Measurements from ENCODE around the gene DHX9. TPM values are rescaled to one million over a fixed set of nuclear protein-coding genes. Genes with fewer than 3 reads are reported as not detected.

The DHX9 gene
- total and polyA plus RNA-seq, 2 of the 13 experiments (the other 11 are each of a cell fraction or from before 2014, with no cell fraction given): 84.8 to 211 TPM

DNA sequence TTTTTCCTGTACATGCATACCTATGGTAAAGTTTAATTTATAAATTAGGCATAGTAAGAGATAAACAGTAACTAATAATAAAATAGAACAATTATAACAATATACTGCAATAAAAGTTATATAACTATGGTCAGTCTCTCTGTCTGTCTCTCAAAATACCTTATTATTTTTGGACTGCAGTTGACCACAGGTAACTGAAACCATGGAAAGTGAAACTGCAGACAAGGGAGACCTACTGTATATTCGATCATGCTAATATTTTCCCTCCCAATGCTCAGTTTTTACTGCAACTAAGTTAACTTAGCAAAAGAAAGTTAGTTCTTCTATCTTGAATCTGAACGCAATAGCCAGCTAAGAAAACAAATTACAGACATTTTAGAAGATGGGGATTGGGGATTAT lies 12.3 kb upstream of the DHX9 start:
- 21% methylated on average over 2 of the region's 2 CpGs for WGBS (ENCODE audit: low lambda C conversion rate)
- CTCF ChIA-PET (ENCODE audit: low intra/inter-chr PET ratio, low total read pairs): no interaction called here
- no TSS peak for BruUV-seq (replicated peaks)

DNA sequence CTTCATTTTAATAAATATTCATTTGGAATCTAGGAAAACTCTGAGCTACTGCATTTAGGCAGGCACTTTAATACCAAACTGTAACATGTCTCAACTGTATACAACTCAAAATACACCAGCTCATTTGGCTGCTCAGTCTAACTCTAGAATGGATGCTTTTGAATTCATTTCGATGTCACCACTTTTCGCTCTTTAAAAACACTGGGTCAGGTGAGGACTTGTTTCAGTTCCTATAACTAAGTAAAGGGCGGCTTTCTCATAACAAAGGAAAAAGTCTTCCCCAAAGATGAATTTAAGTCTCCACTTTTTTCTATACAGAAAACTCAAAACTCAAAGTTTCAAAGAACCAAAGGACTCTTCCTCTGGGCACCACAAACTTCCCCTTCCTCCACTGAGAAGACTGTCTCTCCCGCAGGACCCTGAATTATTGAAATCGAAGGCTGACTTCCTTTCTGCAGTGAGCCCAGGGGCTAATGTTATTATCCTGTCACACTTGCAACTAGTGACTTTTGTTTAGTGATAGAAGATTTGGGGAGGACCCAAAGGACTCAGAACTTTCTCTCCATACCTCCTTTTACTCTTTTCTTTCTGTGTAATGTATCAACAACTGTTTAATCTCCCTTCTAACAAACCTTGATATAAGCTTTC lies 9.7 kb upstream of the DHX9 start:
- intact Hi-C loops (cut with micrococcal nuclease; ENCODE audit: unreplicated experiment): no loop called here
- H3K4me1 ChIP-seq (ENCODE audit: insufficient read depth, low read length): no peaks in the 10 kb centered on the region
- H3K27me3 ChIP-seq (ENCODE audit: control insufficient read depth in 1 of 2, insufficient read depth in 2 of 2, low read length in 2 of 2): peaks cover 0 to 26% of the 10 kb centered on the region in 2 experiments; a peak in 2 of 5 replicates
- no peak overlapping the region for H3K4me2 ChIP-seq (ENCODE audit: low read depth, low read length)
- H3K79me2 ChIP-seq (ENCODE audit: insufficient read depth, low read length): no peaks in the 10 kb centered on the region
- DNase-seq (ENCODE audit: low spot score): no peak
- ChIA-PET CTCF (ENCODE audit: low intra/inter-chr PET ratio, low total read pairs) (no interaction called here), POLR2A (no interaction called here)
- FAIRE-seq: no peak
- ATAC-seq: no peak
- no peak overlapping the region for H3K27ac ChIP-seq (ENCODE audit: extremely low read length, insufficient read depth, low read length)
- WGBS (ENCODE audit: low lambda C conversion rate): 44% methylated on average over 5 of the region's 5 CpGs
- H3K9me3 ChIP-seq (ENCODE audit: low read length): no peaks in the 10 kb centered on the region
- H4K20me1 ChIP-seq (ENCODE audit: insufficient read depth, low read length): no peaks in the 10 kb centered on the region
- H3K4me3 ChIP-seq (replicated peaks in 1 of 3; ENCODE audit: insufficient read depth in 1 of 3, low read depth in 2 of 3, low read length in 3 of 3): no peak overlapping the region
- BruUV-seq (replicated peaks): no TSS peak
- H3K36me3 ChIP-seq (replicated peaks in 1 of 2; ENCODE audit: control insufficient read depth in 1 of 2, insufficient read depth in 2 of 2, low read length in 2 of 2): no peaks in the 10 kb centered on the region
- H2AFZ ChIP-seq (ENCODE audit: low read length): no peak overlapping the region
- H3K9ac ChIP-seq (ENCODE audit: insufficient read depth, low read depth, low read length): no peak overlapping the region
- in situ Hi-C loops (cut with HindIII; ENCODE audit: extremely low pct_ligation_motif_present, low pct_unique_long_range_greater_than_20kb): no loop called here
- TF ChIP-seq POLR2AphosphoS5 (IDR thresholded peaks at IDR 0.05; ENCODE audit: low read depth, low read length): no peak
- TF ChIP-seq SNRNP70 (IDR thresholded peaks at IDR 0.05; ENCODE audit: low read depth, low read length): no peak
- no peak for TF ChIP-seq ZBTB43 (CRISPR knock-in tag; conservative IDR thresholded peaks at IDR 0.05)
- TF ChIP-seq ZFAT (CRISPR knock-in tag; conservative IDR thresholded peaks at IDR 0.05): no peak
- no peak for TF ChIP-seq AFF4 (CRISPR knock-in tag; IDR thresholded peaks at IDR 0.05)

More for the DNA sequence above, 12.3 kb upstream of the DHX9 start:
- Histone ChIP-seq H3K4me2 (ENCODE audit: low read depth, low read length) (no peak overlapping the region), H3K36me3 (replicated peaks in 1 of 2; ENCODE audit: control insufficient read depth in 1 of 2, insufficient read depth in 2 of 2, low read length in 2 of 2) (no peaks in the 10 kb centered on the region), H4K20me1 (ENCODE audit: insufficient read depth, low read length) (no peaks in the 10 kb centered on the region), H3K9me3 (ENCODE audit: low read length) (no peaks in the 10 kb centered on the region), H2AFZ (ENCODE audit: low read length) (no peak overlapping the region), H3K79me2 (ENCODE audit: insufficient read depth, low read length) (no peaks in the 10 kb centered on the region), H3K4me1 (ENCODE audit: insufficient read depth, low read length) (no peaks in the 10 kb centered on the region), H3K27ac (ENCODE audit: extremely low read length, insufficient read depth, low read length) (no peak overlapping the region), H3K9ac (ENCODE audit: insufficient read depth, low read depth, low read length) (no peak overlapping the region), H3K27me3 (ENCODE audit: control insufficient read depth in 1 of 2, insufficient read depth in 2 of 2, low read length in 2 of 2) (peaks cover 0 to 12% of the 10 kb centered on the region in 2 experiments; a peak in 1 of 5 replicates), H3K4me3 (replicated peaks in 1 of 3; ENCODE audit: insufficient read depth in 1 of 3, low read depth in 2 of 3, low read length in 3 of 3) (no peak overlapping the region)
- intact Hi-C loops (cut with micrococcal nuclease; ENCODE audit: unreplicated experiment) (no loop called here), in situ Hi-C loops (cut with HindIII; ENCODE audit: extremely low pct_ligation_motif_present, low pct_unique_long_range_greater_than_20kb) (no loop called here)
- no peak for FAIRE-seq
- POLR2A ChIA-PET: no interaction called here
- TF ChIP-seq MIXL1 (CRISPR knock-in tag; IDR thresholded peaks at IDR 0.05) (no peak), ZNF562 (CRISPR knock-in tag; IDR thresholded peaks at IDR 0.05; ENCODE audit: borderline replicate concordance) (no peak), THAP11 (CRISPR knock-in tag; IDR thresholded peaks at IDR 0.05) (no peak), ZZZ3 (CRISPR knock-in tag; IDR thresholded peaks at IDR 0.05; ENCODE audit: borderline replicate concordance) (no peak), ZBTB1 (CRISPR knock-in tag; IDR thresholded peaks at IDR 0.05; ENCODE audit: borderline replicate concordance) (no peak), REL (CRISPR knock-in tag; conservative IDR thresholded peaks at IDR 0.05) (no peak), ZNF124 (CRISPR knock-in tag; IDR thresholded peaks at IDR 0.05) (no peak), SNAI1 (CRISPR knock-in tag; IDR thresholded peaks at IDR 0.05; ENCODE audit: borderline replicate concordance) (no peak), POLR2AphosphoS5 (IDR thresholded peaks at IDR 0.05; ENCODE audit: low read depth, low read length) (no peak), ZNF567 (CRISPR knock-in tag; IDR thresholded peaks at IDR 0.05; ENCODE audit: borderline replicate concordance) (no peak), NFE2 (CRISPR knock-in tag; IDR thresholded peaks at IDR 0.05) (no peak), NR2F1 (CRISPR knock-in tag; IDR thresholded peaks at IDR 0.05) (no peak), NCOA1 (CRISPR knock-in tag; IDR thresholded peaks at IDR 0.05) (no peak), ELF4 (CRISPR knock-in tag; IDR thresholded peaks at IDR 0.05; ENCODE audit: borderline replicate concordance) (no peak), TCF7L2 (IDR thresholded peaks at IDR 0.05; ENCODE audit: low read depth, low read length) (no peak), ZNF713 (CRISPR knock-in tag; IDR thresholded peaks at IDR 0.05) (no peak), GLI4 (CRISPR knock-in tag; IDR thresholded peaks at IDR 0.05; ENCODE audit: borderline replicate concordance) (no peak)
- no peak for ATAC-seq
- no peak for DNase-seq (ENCODE audit: low spot score)
